GM13977 (cell line): Measurements from ENCODE around the gene MYO10.

Experiments
- DNase-seq: peaks from one replicate; pipeline ENCODE4 v3.0.0; 2012; ENCODE audit warnings: low spot score
- CTCF ChIP-seq: IDR thresholded peaks from 2 replicates; pipeline ENCODE4 v1.5.1; 2012; ENCODE audit warnings: mild to moderate bottlenecking, control low read depth; ENCODE audit not compliant: insufficient read depth; ENCODE audit errors: extremely low read depth, missing control alignments
- in situ Hi-C: fragments of 300-500 bp; cut with MboI; formaldehyde crosslinking; loops from one replicate; pipeline ENCODE4 v1.12.0; 2022; ENCODE audit warnings: low sequenced_read_pairs, low pct_unique_long_range_greater_than_20kb, mixed read lengths, inconsistent platforms; ENCODE audit not compliant: unreplicated experiment

MYO10 gene

GRCh38 chr5:16863469-16863946 is 72.6 kb downstream of the MYO10 start:
- in situ Hi-C loops = no loop called here
- DNase-seq = no peak
- TF ChIP-seq CTCF = no peak

- no peak for TF ChIP-seq CTCF
Observed at GRCh38 chr5:16862777-16863176, 73.3 kb downstream of the MYO10 start.

GRCh38 chr5:16859346-16859745 is 76.7 kb downstream of the MYO10 start:
- no peak for TF ChIP-seq CTCF
- DNase-seq = no peak
- in situ Hi-C loops = no loop called here

More at GRCh38 chr5:16862777-16863176, 73.3 kb downstream of the MYO10 start:
- no peak for DNase-seq
- in situ Hi-C loops = no loop called here

- no peak for TF ChIP-seq CTCF
- in situ Hi-C loops = no loop called here
- no peak for DNase-seq
Observed at GRCh38 chr5:16858151-16858550, 77.9 kb downstream of the MYO10 start.

GRCh38 chr5:16857635-16858034 is 78.5 kb downstream of the MYO10 start:
- no peak for TF ChIP-seq CTCF
- in situ Hi-C loops = no loop called here
- DNase-seq = no peak

GRCh38 chr5:16856531-16856930 is 79.6 kb downstream of the MYO10 start:
- in situ Hi-C loops = no loop called here
- DNase-seq = no peak
- TF ChIP-seq CTCF = no peak

GRCh38 chr5:16855898-16856297 is 80.2 kb downstream of the MYO10 start:
- no peak for DNase-seq
- no peak for TF ChIP-seq CTCF
- in situ Hi-C loops = no loop called here
